Measurements from ENCODE around the gene TSPAN16.

The TSPAN16 gene

GRCh38 chr19:11269408-11269807, 26.6 kb upstream of the TSPAN16 start:
- no peak for DNase-seq (ENCODE audit: low spot score)

- DNase-seq (ENCODE audit: low spot score), result no peak
These were observed 22.7 kb upstream of the TSPAN16 start for GRCh38 chr19:11273296-11273695.

GRCh38 chr19:11273989-11274388, 22.0 kb upstream of the TSPAN16 start:
- DNase-seq (ENCODE audit: low spot score), result no peak

GRCh38 chr19:11274533-11275086, 21.4 kb upstream of the TSPAN16 start:
- DNase-seq (ENCODE audit: low spot score), result no peak

GRCh38 chr19:11278670-11279069, 17.3 kb upstream of the TSPAN16 start:
- DNase-seq (ENCODE audit: low spot score), result no peak

- DNase-seq (ENCODE audit: low spot score), result no peak
These were observed 16.3 kb upstream of the TSPAN16 start for GRCh38 chr19:11279505-11280236.

- no peak for DNase-seq (ENCODE audit: low spot score)
These were observed 14.5 kb upstream of the TSPAN16 start for GRCh38 chr19:11281356-11282049.

GRCh38 chr19:11284515-11284914, 11.4 kb upstream of the TSPAN16 start:
- no peak for DNase-seq (ENCODE audit: low spot score)

GRCh38 chr19:11286312-11286974, 9.5 kb upstream of the TSPAN16 start:
- no peak for DNase-seq (ENCODE audit: low spot score)

- DNase-seq (ENCODE audit: low spot score), result no peak
These were observed 7.6 kb upstream of the TSPAN16 start for GRCh38 chr19:11288349-11288748.

- no peak for DNase-seq (ENCODE audit: low spot score)
These were observed 5.7 kb upstream of the TSPAN16 start for GRCh38 chr19:11290256-11290655.

- no peak for DNase-seq (ENCODE audit: low spot score)
These were observed 4.5 kb upstream of the TSPAN16 start for GRCh38 chr19:11291415-11291814.

GRCh38 chr19:11291991-11292390, 4.0 kb upstream of the TSPAN16 start:
- no peak for DNase-seq (ENCODE audit: low spot score)

- DNase-seq (ENCODE audit: low spot score), result peak; percentile 87
These were observed 2.2 kb upstream of the TSPAN16 start for GRCh38 chr19:11293433-11294389.

- DNase-seq (ENCODE audit: low spot score), result no peak
These were observed 780 bp upstream of the TSPAN16 start for GRCh38 chr19:11295180-11295579.

- DNase-seq (ENCODE audit: low spot score), result peak; percentile 31
These were observed 304 bp downstream of the TSPAN16 start for GRCh38 chr19:11296264-11296663.

- no peak for DNase-seq (ENCODE audit: low spot score)
These were observed 4.2 kb downstream of the TSPAN16 start for GRCh38 chr19:11299946-11300810.

GRCh38 chr19:11300811-11301120, 4.8 kb downstream of the TSPAN16 start:
- no peak for DNase-seq (ENCODE audit: low spot score)

GRCh38 chr19:11304936-11305335, 9.0 kb downstream of the TSPAN16 start:
- DNase-seq (ENCODE audit: low spot score), result no peak

GRCh38 chr19:11306337-11306736, 10.4 kb downstream of the TSPAN16 start:
- DNase-seq (ENCODE audit: low spot score), result no peak

Data from cerebellar cortex (tissue), 1 donor.